Lower leg skin (tissue), 4 donors: ENCODE data around the gene FRG2. TPM values are rescaled to one million over a fixed set of nuclear protein-coding genes. Genes with fewer than 3 reads are reported as not detected.
A peak's percentile ranks its signal among the peaks of the same experiment; 100 is the strongest.
"Not testable (repeated sequence)": the region's sequence is repeated elsewhere in the genome, so short reads cannot be mapped to it uniquely, and the experiment has no call there.

Source experiments
- DNase-seq, 2 donors: peaks; one replicate each; pipeline ENCODE4 v3.0.0-alpha.2; 2019; ENCODE audit warnings: low spot score in 2 of 2
- H3K4me3 ChIP-seq: fragments of 200-600 bp; sonication (generic); 2 replicates; pipeline ENCODE4 v1.5.1; 2017; ENCODE audit warnings: mild to moderate bottlenecking, low read depth; ENCODE audit not compliant: poor library complexity, severe bottlenecking
- WGBS, 2 donors: methylation state at CpG; one replicate each; pipeline ENCODE4 v1.1.5; 2018; 5-methylcytosine and 5-hydroxymethylcytosine counted together
- intact Hi-C: fragments of 100-400 bp; cut with DNase I; formaldehyde crosslinking; loops from one replicate; pipeline ENCODE4 v1.15.0; 2023; ENCODE audit warnings: low total_unique reads
- total RNA-seq, 4 donors: library from RNA; depleted of rRNA; stranded (reverse); fragments of >200 nt; gene quantifications; one replicate each; pipeline ENCODE4 v1.1.0, GENCODE V29; 2016

The FRG2 gene
- not detected for total RNA-seq

- DNase-seq, H3K4me3 ChIP-seq, intact Hi-C loops: not testable (repeated sequence)
- 61% methylated on average over 3 of the region's 10 CpGs; no CpG with 5 or more reads in 1 of the 2 donors for WGBS, 2 donors
Observed at GRCh38 chr4:190027156-190027555, at the start of gene FRG2. TSS of gene FRG2 (minus strand) at chr4:190027256. CDS start at chr4:190027204, 52 bp downstream.

GRCh38 chr4:190068351-190068750, 41.3 kb upstream of the FRG2 start:
- DNase-seq: peak in 1 of 2 donors; percentile 31
- intact Hi-C loops, H3K4me3 ChIP-seq: not testable (repeated sequence)
- WGBS, 2 donors: 58 to 67% methylated on average over 38 to 40 of the region's 45 CpGs

GRCh38 chr4:190064805-190065204, 37.7 kb upstream of the FRG2 start:
- DNase-seq, intact Hi-C loops, H3K4me3 ChIP-seq: not testable (repeated sequence)
- WGBS, 2 donors: 15 to 25% methylated on average over 3 of the region's 3 CpGs

- 34 to 39% methylated on average over 2 of the region's 2 CpGs for WGBS, 2 donors
- H3K4me3 ChIP-seq, intact Hi-C loops, DNase-seq: not testable (repeated sequence)
Observed at GRCh38 chr4:190064342-190064741, 37.3 kb upstream of the FRG2 start, which contains the start of gene DBET. TSS of gene DBET (plus strand) at chr4:190064502.

DNA sequence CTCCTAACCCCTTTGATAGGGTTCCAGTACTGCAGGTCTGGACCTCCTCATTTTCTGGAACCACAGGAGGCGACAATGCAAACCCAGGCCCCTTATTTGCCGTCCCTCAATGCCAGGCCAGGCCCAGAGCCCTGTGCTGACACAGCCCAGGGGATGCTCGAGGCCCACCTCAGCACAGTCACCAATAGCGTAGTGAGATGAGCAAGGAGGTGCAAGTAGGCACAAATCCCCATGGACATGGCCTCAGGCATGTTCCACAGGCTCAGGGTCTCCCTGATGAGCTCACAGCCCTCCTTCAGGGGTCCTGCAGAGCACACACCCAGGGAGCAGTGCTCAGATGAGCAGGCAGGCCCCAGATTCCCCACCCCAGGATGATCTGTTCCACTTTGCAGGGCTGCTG, 31.9 kb upstream of the FRG2 start:
- H3K4me3 ChIP-seq, intact Hi-C loops: not testable (repeated sequence)
- WGBS, 2 donors: 92 to 100% methylated on average over 1 to 2 of the region's 4 CpGs
- DNase-seq: peak in 1 of 2 donors; percentile 58

- intact Hi-C loops, DNase-seq, H3K4me3 ChIP-seq: not testable (repeated sequence)
- 69% methylated on average over 5 of the region's 28 CpGs; no CpG with 5 or more reads in 1 of the 2 donors for WGBS, 2 donors
Observed at GRCh38 chr4:190049378-190050239, 22.6 kb upstream of the FRG2 start.

- H3K4me3 ChIP-seq, intact Hi-C loops, DNase-seq: not testable (repeated sequence)
- 0% methylated on average over 1 of the region's 12 CpGs for WGBS, 2 donors
Observed at GRCh38 chr4:190047627-190048026, 20.6 kb upstream of the FRG2 start.

- 34 to 37% methylated on average over 12 to 20 of the region's 40 CpGs for WGBS, 2 donors
- DNase-seq, intact Hi-C loops, H3K4me3 ChIP-seq: not testable (repeated sequence)
Observed at GRCh38 chr4:190040873-190041272, 13.8 kb upstream of the FRG2 start.

DNA sequence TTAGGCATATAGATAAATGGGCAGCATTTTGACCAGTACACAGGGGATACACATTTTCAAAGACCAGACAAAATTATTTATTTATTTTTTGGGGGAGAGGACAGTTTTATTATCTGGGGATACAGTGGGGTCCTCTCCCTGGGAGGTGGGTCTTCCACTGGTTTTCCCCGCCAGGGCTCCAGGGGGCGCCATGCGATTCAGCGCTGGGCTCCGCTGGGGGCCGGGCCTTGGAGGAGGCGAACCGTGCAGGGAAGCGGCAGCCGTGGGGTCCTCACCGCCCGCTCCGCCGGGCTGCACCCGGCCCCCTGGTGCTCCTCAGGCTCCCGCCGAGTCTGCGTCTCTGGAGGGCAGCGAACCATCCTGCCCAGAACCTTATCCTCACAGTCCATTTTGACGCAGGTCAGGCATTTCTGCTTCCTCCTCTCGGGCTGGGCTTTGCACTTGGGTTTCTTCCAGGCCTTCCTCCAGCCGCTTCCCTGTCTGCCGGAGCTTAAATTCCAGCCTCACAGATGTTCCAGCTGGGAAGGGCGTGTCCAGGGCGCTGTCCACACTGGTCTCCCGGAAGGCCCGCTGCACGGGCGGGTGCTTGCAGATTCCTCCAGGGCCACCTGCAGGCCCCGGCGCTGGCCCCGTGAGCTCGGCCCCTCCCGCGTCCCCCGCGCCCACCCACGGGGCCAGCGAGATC, 10.8 kb upstream of the FRG2 start:
- intact Hi-C loops, H3K4me3 ChIP-seq, DNase-seq: not testable (repeated sequence)
- 3% methylated on average over 5 of the region's 39 CpGs; no CpG with 5 or more reads in 1 of the 2 donors for WGBS, 2 donors

DNA sequence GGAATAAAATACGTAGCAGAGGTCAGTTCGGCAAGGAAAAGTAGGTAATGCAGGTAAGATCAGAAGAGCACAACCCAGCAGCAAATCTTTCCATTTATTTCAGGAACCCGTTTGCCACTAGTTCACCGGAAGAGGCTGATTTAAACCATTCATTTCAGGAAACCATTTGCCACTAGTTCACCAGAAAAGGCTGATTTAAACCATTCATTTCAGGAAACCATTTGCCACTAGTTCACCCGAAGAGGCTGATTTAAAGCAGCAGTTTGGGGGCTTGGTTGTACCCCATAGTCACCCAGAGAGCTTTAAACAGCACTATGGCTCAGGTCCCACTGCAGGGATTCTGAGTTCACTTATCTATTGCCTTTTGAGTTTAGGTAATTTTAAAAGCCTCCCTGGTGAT, 4.2 kb upstream of the FRG2 start:
- WGBS, 2 donors: 44 to 71% methylated on average over 4 to 5 of the region's 5 CpGs
- H3K4me3 ChIP-seq, intact Hi-C loops, DNase-seq: not testable (repeated sequence)

DNA sequence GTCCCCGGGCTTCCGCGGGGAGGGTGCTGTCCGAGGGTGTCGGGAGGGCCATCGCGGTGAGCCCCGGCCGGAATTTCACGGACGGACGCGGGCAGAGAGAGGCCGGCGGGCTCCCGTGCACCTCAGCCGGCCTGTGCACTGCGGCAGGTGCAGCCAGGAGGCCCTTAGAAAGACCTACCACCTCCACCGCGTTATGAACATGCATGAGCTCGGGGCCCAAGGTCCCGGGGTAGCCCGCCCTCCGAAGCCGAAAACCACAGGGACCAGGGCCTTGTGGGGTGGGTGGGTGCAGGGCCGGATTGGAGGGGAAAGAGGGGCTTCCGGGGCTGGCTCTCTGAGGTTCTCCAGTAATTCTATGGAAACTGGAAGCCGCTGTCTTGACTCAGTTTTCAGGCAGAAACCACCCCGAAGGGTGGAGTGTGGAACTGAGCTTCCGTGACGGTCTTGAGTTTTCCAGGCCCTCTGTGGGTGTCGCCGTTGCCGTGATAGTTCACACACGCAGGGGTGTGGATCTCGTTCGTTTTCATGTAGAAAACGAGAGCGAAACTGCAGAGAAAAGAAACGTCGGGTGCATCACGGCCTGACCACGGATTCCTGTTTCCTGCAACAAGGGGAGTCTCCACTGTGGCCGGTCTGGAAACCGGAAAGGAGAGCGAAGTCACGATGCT, 4.3 kb downstream of the FRG2 start:
- H3K4me3 ChIP-seq, intact Hi-C loops: not testable (repeated sequence)
- DNase-seq: peak in 1 of 2 donors; percentile 78
- 29 to 48% methylated on average over 28 to 32 of the region's 47 CpGs for WGBS, 2 donors

DNA sequence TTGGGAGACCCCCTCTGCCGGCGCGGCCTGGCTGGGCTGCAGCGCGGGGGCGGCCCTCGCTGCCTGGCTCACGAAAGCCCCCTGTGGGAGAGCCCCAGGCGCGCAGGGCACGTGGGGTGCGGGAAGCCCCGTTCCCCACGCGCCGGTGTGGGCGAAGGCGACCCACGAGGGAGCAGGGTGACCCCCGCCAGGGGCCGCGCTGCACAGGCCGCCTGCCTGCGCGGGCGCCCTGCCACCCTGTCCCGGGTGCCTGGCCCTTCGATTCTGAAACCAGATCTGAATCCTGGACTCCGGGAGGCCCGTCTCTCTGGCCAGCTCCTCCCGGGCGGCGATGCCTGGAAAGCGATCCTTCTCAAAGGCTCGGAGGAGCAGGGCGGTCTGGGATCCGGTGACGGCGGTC, 5.1 kb downstream of the FRG2 start:
- H3K4me3 ChIP-seq, DNase-seq, intact Hi-C loops: not testable (repeated sequence)
- 59% methylated on average over 20 of the region's 39 CpGs; no CpG with 5 or more reads in 1 of the 2 donors for WGBS, 2 donors
